ENCODE data around the gene C10orf90.

Gene C10orf90

GRCh38 chr10:126628746-126629145, 41.7 kb downstream of the C10orf90 start:
- no peak for DNase-seq

- no peak for DNase-seq
These were observed 48.6 kb downstream of the C10orf90 start for GRCh38 chr10:126621846-126622245.

GRCh38 chr10:126618466-126618865, 52.0 kb downstream of the C10orf90 start:
- DNase-seq = no peak

GRCh38 chr10:126617733-126618132, 52.8 kb downstream of the C10orf90 start:
- no peak for DNase-seq

GRCh38 chr10:126617208-126617607, 53.3 kb downstream of the C10orf90 start:
- DNase-seq = no peak

- no peak for DNase-seq
These were observed 53.8 kb downstream of the C10orf90 start for GRCh38 chr10:126616737-126617136.

GRCh38 chr10:126611303-126611702, 59.2 kb downstream of the C10orf90 start:
- no peak for DNase-seq

- no peak for DNase-seq
These were observed 60.9 kb downstream of the C10orf90 start for GRCh38 chr10:126609566-126609965.

GRCh38 chr10:126599949-126600682, 70.4 kb downstream of the C10orf90 start:
- no peak for DNase-seq

- DNase-seq = no peak
These were observed 72.5 kb downstream of the C10orf90 start for GRCh38 chr10:126598009-126598408.

GRCh38 chr10:126597211-126597610, 73.3 kb downstream of the C10orf90 start:
- no peak for DNase-seq

- no peak for DNase-seq
These were observed 73.9 kb downstream of the C10orf90 start for GRCh38 chr10:126596472-126597016.

- DNase-seq = no peak
These were observed 75.3 kb downstream of the C10orf90 start for GRCh38 chr10:126595160-126595559.

- no peak for DNase-seq
These were observed 76.4 kb downstream of the C10orf90 start for GRCh38 chr10:126593968-126594701.

- DNase-seq = no peak
These were observed 77.6 kb downstream of the C10orf90 start for GRCh38 chr10:126592901-126593300.

GRCh38 chr10:126588024-126588423, 82.5 kb downstream of the C10orf90 start:
- no peak for DNase-seq

- no peak for DNase-seq
These were observed 83.6 kb downstream of the C10orf90 start for GRCh38 chr10:126586878-126587277.

GRCh38 chr10:126586128-126586527, 84.4 kb downstream of the C10orf90 start:
- DNase-seq = no peak

- no peak for DNase-seq
These were observed 85.1 kb downstream of the C10orf90 start for GRCh38 chr10:126585249-126586017.

- DNase-seq = no peak
These were observed 85.7 kb downstream of the C10orf90 start for GRCh38 chr10:126584836-126585235.

- no peak for DNase-seq
These were observed 86.8 kb downstream of the C10orf90 start for GRCh38 chr10:126583552-126584200.

GRCh38 chr10:126581648-126582046, 88.8 kb downstream of the C10orf90 start:
- no peak for DNase-seq
